WI38 (cell line): Measurements from ENCODE around the gene PYDC1.

Source experiments
- H3K4me3 ChIP-seq: 2 replicates; pipeline ENCODE4 v1.5.1; 2011; ENCODE audit warnings: low read depth, mild to moderate bottlenecking, control low read depth, low read length
- TF ChIP-seq, protein P1 (sequence below): IDR thresholded peaks from 2 replicates; pipeline ENCODE4 v1.5.1; 2012; ENCODE audit warnings: low read depth, mild to moderate bottlenecking, control low read depth, low read length

PYDC1 gene

DNA sequence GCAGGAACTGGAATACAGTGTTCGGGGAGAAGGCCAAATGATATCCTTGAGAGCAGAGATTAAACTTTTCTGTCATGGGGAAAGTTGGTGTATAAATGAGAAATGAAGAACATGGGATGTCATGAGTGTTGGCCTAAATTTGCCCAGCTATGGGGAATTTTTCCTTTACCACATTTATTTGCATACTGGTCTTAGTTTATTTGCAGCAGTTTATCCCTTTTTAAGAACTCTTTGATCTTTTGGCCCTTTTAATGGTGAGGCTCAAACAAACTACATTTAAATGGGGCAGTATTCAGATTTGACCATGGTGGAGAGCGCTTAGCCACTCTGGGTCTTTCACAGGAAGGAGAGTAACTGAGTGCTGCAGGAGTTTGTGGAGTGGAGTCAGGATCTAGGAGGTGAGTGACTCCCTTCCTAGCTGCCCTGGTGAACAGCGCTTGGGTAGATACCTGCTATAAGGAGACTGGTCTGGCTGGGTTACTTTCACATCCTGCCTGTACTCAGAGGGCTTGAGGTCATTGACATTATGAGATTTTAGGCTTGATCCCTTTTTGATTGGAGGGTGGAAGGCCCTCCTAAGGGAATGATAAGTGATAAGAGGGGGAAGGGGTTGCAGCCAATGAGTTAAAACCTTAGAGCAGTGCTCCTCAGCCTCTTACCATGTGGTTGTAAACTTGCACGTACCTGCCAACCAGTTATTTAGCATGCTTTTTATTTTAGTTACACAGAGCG is 25.1 kb downstream of the PYDC1 start:
- TF ChIP-seq, protein P1, sequence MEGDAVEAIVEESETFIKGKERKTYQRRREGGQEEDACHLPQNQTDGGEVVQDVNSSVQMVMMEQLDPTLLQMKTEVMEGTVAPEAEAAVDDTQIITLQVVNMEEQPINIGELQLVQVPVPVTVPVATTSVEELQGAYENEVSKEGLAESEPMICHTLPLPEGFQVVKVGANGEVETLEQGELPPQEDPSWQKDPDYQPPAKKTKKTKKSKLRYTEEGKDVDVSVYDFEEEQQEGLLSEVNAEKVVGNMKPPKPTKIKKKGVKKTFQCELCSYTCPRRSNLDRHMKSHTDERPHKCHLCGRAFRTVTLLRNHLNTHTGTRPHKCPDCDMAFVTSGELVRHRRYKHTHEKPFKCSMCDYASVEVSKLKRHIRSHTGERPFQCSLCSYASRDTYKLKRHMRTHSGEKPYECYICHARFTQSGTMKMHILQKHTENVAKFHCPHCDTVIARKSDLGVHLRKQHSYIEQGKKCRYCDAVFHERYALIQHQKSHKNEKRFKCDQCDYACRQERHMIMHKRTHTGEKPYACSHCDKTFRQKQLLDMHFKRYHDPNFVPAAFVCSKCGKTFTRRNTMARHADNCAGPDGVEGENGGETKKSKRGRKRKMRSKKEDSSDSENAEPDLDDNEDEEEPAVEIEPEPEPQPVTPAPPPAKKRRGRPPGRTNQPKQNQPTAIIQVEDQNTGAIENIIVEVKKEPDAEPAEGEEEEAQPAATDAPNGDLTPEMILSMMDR: no peak
- H3K4me3 ChIP-seq: no peak overlapping the region

DNA sequence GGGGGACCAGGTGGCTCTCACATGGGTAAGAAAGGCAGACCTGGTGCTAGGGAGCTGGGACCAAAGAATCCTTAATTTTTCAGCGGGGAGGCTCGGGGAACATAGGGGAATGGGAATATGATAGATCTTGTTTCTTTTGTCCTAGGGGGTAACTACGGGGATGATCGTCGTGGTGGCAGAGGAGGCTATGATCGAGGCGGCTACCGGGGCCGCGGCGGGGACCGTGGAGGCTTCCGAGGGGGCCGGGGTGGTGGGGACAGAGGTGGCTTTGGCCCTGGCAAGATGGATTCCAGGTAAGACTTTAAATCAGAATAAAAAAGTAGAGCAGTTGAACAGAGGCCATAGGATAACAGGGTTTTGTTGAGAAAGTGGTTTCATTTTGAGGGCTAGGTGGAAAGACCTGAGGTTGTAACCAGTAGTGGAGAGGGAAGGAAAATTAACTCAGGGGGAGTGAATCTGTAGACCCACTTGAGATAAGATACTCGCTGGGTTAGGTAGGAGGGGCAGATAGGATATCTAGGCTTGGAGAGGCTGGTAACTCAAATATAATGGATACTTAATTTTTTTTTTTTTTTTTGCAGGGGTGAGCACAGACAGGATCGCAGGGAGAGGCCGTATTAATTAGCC is 26.0 kb downstream of the PYDC1 start:
- no peak overlapping the region for H3K4me3 ChIP-seq
- TF ChIP-seq, protein P1: no peak

DNA sequence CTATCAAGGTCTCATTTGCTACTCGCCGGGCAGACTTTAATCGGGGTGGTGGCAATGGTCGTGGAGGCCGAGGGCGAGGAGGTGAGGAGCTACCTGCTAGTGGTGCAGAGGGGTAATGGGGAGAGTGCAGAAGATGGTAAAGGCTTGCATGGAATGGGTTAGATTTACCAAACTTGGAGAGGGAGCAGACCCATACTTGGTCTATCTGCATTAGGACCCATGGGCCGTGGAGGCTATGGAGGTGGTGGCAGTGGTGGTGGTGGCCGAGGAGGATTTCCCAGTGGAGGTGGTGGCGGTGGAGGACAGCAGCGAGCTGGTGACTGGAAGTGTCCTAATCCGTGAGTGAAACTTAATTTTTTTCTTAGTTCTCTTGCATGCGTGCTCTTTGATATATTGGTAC is 26.9 kb downstream of the PYDC1 start:
- TF ChIP-seq, protein P1: no peak
- no peak overlapping the region for H3K4me3 ChIP-seq

DNA sequence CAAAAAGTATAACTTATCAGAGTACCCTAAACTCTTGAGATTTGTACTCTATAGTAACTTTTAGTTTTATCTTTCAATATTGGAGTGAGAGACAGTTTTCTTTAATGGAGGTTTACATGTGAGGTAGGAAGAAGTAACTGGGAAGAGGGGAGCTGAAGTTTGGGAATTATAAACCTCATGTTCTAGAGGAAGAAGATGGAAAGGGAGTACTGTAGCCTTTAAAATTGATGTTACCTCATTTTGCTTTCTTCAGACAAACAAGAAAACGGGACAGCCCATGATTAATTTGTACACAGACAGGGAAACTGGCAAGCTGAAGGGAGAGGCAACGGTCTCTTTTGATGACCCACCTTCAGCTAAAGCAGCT is 27.5 kb downstream of the PYDC1 start:
- no peak overlapping the region for H3K4me3 ChIP-seq
- TF ChIP-seq, protein P1: no peak

DNA sequence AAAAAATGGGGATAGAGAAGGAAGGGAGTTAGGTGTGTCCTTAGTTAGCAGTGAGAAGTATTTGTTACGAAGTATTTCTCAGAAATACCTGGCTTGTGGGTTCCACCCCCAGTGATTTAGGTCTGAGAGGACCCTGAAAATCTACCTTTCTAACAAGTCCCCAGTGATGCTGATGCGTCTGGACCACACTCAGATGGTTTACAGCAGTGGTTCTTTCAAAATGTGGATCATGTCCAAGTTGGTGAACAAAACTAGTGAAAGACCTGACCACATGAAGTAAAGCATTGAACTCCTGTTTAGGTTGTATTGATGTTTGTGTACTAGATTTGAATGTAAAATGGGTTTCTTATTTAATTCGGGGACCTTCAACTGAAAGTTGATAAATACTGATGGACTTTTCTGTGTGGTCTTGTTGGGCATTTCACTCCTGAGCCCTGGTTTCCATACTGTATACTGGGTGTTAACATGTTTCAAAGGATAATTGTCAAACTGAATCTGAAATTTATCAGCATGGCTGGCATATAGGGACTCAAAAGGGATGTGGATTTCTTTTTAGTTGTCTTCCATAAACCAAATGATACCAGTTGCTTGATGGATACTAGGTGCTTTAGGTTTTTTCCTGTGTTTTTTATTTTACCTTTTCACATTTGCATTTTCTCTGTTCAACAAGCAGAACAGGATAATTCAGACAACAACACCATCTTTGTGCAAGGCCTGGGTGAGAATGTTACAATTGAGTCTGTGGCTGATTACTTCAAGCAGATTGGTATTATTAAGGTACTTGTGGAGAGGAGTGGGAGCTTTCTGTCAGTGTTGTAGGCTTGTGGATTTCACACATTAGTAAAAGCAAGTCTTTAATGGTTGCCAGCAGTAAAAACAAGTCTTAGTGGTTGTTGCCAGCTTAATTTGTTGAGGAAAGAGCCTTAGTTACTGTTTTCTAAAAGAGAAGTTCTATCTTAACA is 28.2 kb downstream of the PYDC1 start:
- TF ChIP-seq, protein P1: no peak
- no peak overlapping the region for H3K4me3 ChIP-seq

DNA sequence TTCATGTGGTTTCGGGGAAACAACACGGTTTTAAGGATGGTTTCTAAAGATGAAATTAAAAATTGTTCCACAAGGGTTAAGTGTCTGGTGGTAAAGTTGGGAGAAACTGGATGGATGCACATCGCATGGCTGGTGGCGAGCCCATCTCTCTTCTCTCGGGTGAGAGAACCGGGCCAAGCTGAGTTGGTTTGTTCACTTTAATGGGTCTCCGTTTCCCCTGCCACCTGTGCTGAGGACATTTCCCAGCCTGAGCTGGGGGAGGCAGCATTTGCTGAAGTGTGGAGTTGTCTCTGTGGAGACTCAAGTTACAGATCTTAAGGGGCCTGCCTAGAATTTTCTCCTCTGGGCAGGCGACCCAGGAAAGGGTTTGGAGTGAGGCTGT is 29.1 kb downstream of the PYDC1 start:
- no peak overlapping the region for H3K4me3 ChIP-seq
- TF ChIP-seq, protein P1: no peak
